H9 (cell line): ENCODE results near the gene TIMM8A. TPM values are rescaled to one million over a fixed set of nuclear protein-coding genes. Genes with fewer than 3 reads are reported as not detected.

Experiments used
- DNase-seq: peaks from one replicate; pipeline ENCODE4 v3.0.0-alpha.2; 2017
- H2AFZ ChIP-seq: one replicate; pipeline ENCODE4 v1.6.1; 2013; ENCODE audit warnings: mild to moderate bottlenecking, low read length, control low read depth, moderate library complexity
- H2AK5ac ChIP-seq: 2 replicates; pipeline ENCODE4 v1.6.1; 2013; ENCODE audit warnings: low read length, control low read depth, mixed read lengths; ENCODE audit not compliant: insufficient read length
- H2BK120ac ChIP-seq: one replicate; pipeline ENCODE4 v1.6.1; 2013; ENCODE audit warnings: low read depth, mild to moderate bottlenecking, low read length, control low read depth, inconsistent platforms; ENCODE audit not compliant: poor library complexity, severe bottlenecking
- H2BK12ac ChIP-seq: 2 replicates; pipeline ENCODE4 v1.6.1; 2013; ENCODE audit warnings: low read length, control low read depth, mixed read lengths, low read depth; ENCODE audit not compliant: insufficient read length
- H2BK15ac ChIP-seq: 2 replicates; pipeline ENCODE4 v1.6.1; 2013; ENCODE audit warnings: low read depth, low read length, control low read depth
- H2BK20ac ChIP-seq: one replicate; pipeline ENCODE4 v1.6.1; 2013; ENCODE audit warnings: low read depth, mild to moderate bottlenecking, low read length, control low read depth, inconsistent platforms; ENCODE audit not compliant: poor library complexity, severe bottlenecking
- H2BK5ac ChIP-seq: 2 replicates; pipeline ENCODE4 v1.6.1; 2013; ENCODE audit warnings: low read length, control low read depth, mixed read lengths; ENCODE audit not compliant: insufficient read length
- H3K14ac ChIP-seq: 2 replicates; pipeline ENCODE4 v1.6.1; 2013; ENCODE audit warnings: low read length, control low read depth; ENCODE audit not compliant: insufficient read depth
- H3K18ac ChIP-seq: 2 replicates; pipeline ENCODE4 v1.6.1; 2013; ENCODE audit warnings: low read depth, mild to moderate bottlenecking, mixed read lengths, low read length, control low read depth; ENCODE audit not compliant: insufficient read length
- H3K23ac ChIP-seq: 2 replicates; pipeline ENCODE4 v1.6.1; 2013; ENCODE audit warnings: low read length, control low read depth, mixed read lengths, low read depth; ENCODE audit not compliant: insufficient read length
- H3K23me2 ChIP-seq: 2 replicates; pipeline ENCODE4 v1.6.1; 2013; ENCODE audit warnings: low read depth, mild to moderate bottlenecking, mixed read lengths, low read length, control low read depth; ENCODE audit not compliant: insufficient read length, poor library complexity, severe bottlenecking
- H3K27ac ChIP-seq: 2 replicates; pipeline ENCODE4 v1.5.1; 2013; ENCODE audit warnings: low read length, control low read depth, mixed read lengths, low read depth; ENCODE audit not compliant: insufficient read length
- H3K27me3 ChIP-seq: 2 replicates; pipeline ENCODE4 v1.6.1; 2013; ENCODE audit warnings: low read length, control low read depth, inconsistent platforms; ENCODE audit not compliant: insufficient read depth
- H3K4ac ChIP-seq: 2 replicates; pipeline ENCODE4 v1.6.1; 2013; ENCODE audit warnings: low read depth, mild to moderate bottlenecking, control low read depth, inconsistent platforms, low read length, moderate library complexity
- H3K4me1 ChIP-seq: 2 replicates; pipeline ENCODE4 v1.6.1; 2013; ENCODE audit warnings: low read length, control low read depth, inconsistent platforms; ENCODE audit not compliant: insufficient read depth
- H3K4me2 ChIP-seq: 2 replicates; pipeline ENCODE4 v1.6.1; 2013; ENCODE audit warnings: low read length, control low read depth, mixed read lengths; ENCODE audit not compliant: insufficient read length, insufficient read depth
- H3K56ac ChIP-seq: 2 replicates; pipeline ENCODE4 v1.6.1; 2013; ENCODE audit warnings: low read depth, mild to moderate bottlenecking, mixed read lengths, low read length, control low read depth; ENCODE audit not compliant: insufficient read length
- H3K79me1 ChIP-seq: 2 replicates; pipeline ENCODE4 v1.6.1; 2013; ENCODE audit warnings: low read depth, mild to moderate bottlenecking, moderate library complexity, low read length, control low read depth, inconsistent platforms; ENCODE audit not compliant: insufficient read depth, poor library complexity, severe bottlenecking
- H3K79me2 ChIP-seq: 2 replicates; pipeline ENCODE4 v1.6.1; 2013; ENCODE audit warnings: low read length, control low read depth, inconsistent platforms; ENCODE audit not compliant: insufficient read depth
- H3K9ac ChIP-seq: 2 replicates; pipeline ENCODE4 v1.6.1; 2013; ENCODE audit warnings: low read length, control low read depth, mixed read lengths; ENCODE audit not compliant: insufficient read length; ENCODE audit errors: extremely low read depth
- H3K9me3 ChIP-seq: one replicate; pipeline ENCODE4 v1.6.1; 2013; ENCODE audit warnings: low read depth, low read length, inconsistent platforms; ENCODE audit not compliant: control insufficient read depth
- H3T11ph ChIP-seq: one replicate; pipeline ENCODE4 v1.6.1; 2013; ENCODE audit warnings: mild to moderate bottlenecking, low read length, control low read depth, inconsistent platforms
- H4K20me1 ChIP-seq: one replicate; pipeline ENCODE4 v1.6.1; 2013; ENCODE audit not compliant: control insufficient read depth, insufficient read length, insufficient read depth
- H4K5ac ChIP-seq: 2 replicates; pipeline ENCODE4 v1.6.1; 2013; ENCODE audit warnings: low read depth, mild to moderate bottlenecking, mixed read lengths, low read length, control low read depth; ENCODE audit not compliant: insufficient read length
- H4K8ac ChIP-seq: replicated peaks from 2 replicates; pipeline ENCODE4 v1.6.1; 2013; ENCODE audit warnings: low read length, control low read depth, mixed read lengths, low read depth; ENCODE audit not compliant: insufficient read length
- H4K91ac ChIP-seq: 2 replicates; pipeline ENCODE4 v1.6.1; 2013; ENCODE audit warnings: low read depth, mild to moderate bottlenecking, moderate library complexity, mixed read lengths, low read length, control low read depth; ENCODE audit not compliant: insufficient read length
- H3K27ac Mint-ChIP-seq, 3 experiments: 2 replicates in 2 of 3; 3 replicates in 1 of 3; pipeline ENCODE4 v1.8.0; 2020 to 2021; ENCODE audit warnings: mixed read lengths in 3 of 3, mild to moderate bottlenecking in 1 of 3, moderate library complexity in 1 of 3
- H3K27me3 Mint-ChIP-seq: 2 replicates; pipeline ENCODE4 v1.8.0; 2021; ENCODE audit warnings: low read depth, mild to moderate bottlenecking, moderate library complexity, mixed read lengths
- H3K36me3 Mint-ChIP-seq, 3 experiments: 2 replicates in 2 of 3; 3 replicates in 1 of 3; pipeline ENCODE4 v1.8.0; 2020 to 2021; ENCODE audit warnings: low read depth in 3 of 3, mixed read lengths in 3 of 3; ENCODE audit not compliant: insufficient read depth in 1 of 3
- H3K4me1 Mint-ChIP-seq, 2 experiments: 2 replicates each; pipeline ENCODE4 v1.8.0; 2020; ENCODE audit warnings: mixed read lengths in 2 of 2
- H3K4me3 Mint-ChIP-seq, 2 experiments: 2 replicates in 1 of 2; 3 replicates in 1 of 2; pipeline ENCODE4 v1.8.0; 2020 to 2021; ENCODE audit warnings: mild to moderate bottlenecking in 2 of 2, mixed read lengths in 2 of 2, moderate library complexity in 1 of 2
- H3K9me3 Mint-ChIP-seq, 2 experiments: 2 replicates in 1 of 2; 3 replicates in 1 of 2; pipeline ENCODE4 v1.8.0; 2020; ENCODE audit warnings: mild to moderate bottlenecking in 2 of 2, mixed read lengths in 2 of 2, moderate library complexity in 1 of 2
- WGBS: extraction: QIAGEN DNeasy Blood & Tissue Kit; methylation state at CpG from one replicate; pipeline ENCODE4 v1.1.7; 2013; ENCODE audit warnings: missing lambda C conversion rate, low lambda C conversion rate, mixed read lengths; ENCODE audit not compliant: insufficient read length; ENCODE audit errors: extremely low coverage; 5-methylcytosine and 5-hydroxymethylcytosine counted together
- total RNA-seq: library from RNA; stranded (reverse); gene quantifications from 2 replicates; pipeline ENCODE4 v1.2.1, GENCODE V29; 2021
- TF ChIP-seq, protein P1 (sequence below): fragments of 200-600 bp; sonication (generic); conservative IDR thresholded peaks from 3 replicates; pipeline ENCODE4 v1.8.0; 2021; ENCODE audit warnings: antibody characterized with exemption, mild to moderate bottlenecking

Gene TIMM8A
- total RNA-seq, 1 experiment from 2014 or later = 40.2 TPM

DNA sequence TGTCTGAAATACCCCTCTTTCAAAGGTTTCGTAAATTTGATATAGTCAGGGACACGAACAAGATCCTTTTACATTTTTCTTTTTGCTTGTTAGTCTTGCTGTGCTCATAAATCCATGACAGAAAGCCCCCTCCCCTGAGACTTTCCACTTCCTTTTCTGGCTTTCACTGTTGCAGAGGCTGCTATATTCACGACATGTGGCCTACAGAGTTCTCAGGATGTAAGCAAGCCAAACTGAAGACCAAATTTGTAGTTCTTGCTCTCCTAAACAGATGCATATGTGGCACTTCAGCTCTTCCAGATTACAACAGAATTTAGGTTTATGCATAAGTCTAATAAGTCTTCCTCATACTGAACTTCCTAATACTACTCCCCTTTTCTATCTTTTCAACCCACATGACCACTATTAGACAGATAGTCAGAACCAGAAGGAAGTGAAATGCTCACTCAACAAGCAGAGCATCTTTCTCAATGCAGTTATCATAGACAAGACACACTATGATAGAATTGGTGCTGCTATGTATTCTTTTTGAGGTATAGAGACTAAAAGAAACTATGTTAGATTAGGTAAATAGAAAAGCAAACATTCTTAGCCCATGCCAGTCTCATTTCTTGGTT lies 22.5 kb upstream of the TIMM8A start:
- Mint-ChIP-seq H3K4me3 (no peak overlapping the region), H3K27me3 (peaks cover 9% of the 10 kb centered on the region), H3K36me3 (0 out of 7 replicates have a peak, but pooled peaks cover 0 to 1% (median 0%) of the 10 kb centered on the region in 3 experiments), H3K4me1 (no peaks in the 10 kb centered on the region), H3K27ac (no peak overlapping the region), H3K9me3 (peaks cover 46 to 61% of the 10 kb centered on the region in 2 experiments)
- Histone ChIP-seq H2BK15ac (no peak overlapping the region), H3K9ac (no peak overlapping the region), H3K4me2 (no peak overlapping the region), H3K14ac (no peak overlapping the region), H3K18ac (no peak overlapping the region), H3K79me2 (no peaks in the 10 kb centered on the region), H3K27ac (no peak overlapping the region), H3K79me1 (no peaks in the 10 kb centered on the region), H3K56ac (no peak overlapping the region), H3T11ph (no peak overlapping the region), H2BK120ac (no peak overlapping the region), H2BK20ac (no peak overlapping the region), H2AFZ (no peak overlapping the region), H4K20me1 (no peaks in the 10 kb centered on the region), H3K4me1 (no peaks in the 10 kb centered on the region), H2AK5ac (no peak overlapping the region), H2BK12ac (no peak overlapping the region), H4K8ac (no peak overlapping the region), H3K27me3 (no peaks in the 10 kb centered on the region), H3K9me3 (peaks cover 50% of the 10 kb centered on the region), H4K5ac (no peak overlapping the region), H3K23ac (no peak overlapping the region), H4K91ac (no peak overlapping the region), H3K23me2 (no peaks in the 10 kb centered on the region), H3K4ac (no peak overlapping the region), H2BK5ac (no peak overlapping the region)
- WGBS = no CpG with 5 or more reads among the region's 3 CpGs
- DNase-seq = no peak
- TF ChIP-seq, protein P1, sequence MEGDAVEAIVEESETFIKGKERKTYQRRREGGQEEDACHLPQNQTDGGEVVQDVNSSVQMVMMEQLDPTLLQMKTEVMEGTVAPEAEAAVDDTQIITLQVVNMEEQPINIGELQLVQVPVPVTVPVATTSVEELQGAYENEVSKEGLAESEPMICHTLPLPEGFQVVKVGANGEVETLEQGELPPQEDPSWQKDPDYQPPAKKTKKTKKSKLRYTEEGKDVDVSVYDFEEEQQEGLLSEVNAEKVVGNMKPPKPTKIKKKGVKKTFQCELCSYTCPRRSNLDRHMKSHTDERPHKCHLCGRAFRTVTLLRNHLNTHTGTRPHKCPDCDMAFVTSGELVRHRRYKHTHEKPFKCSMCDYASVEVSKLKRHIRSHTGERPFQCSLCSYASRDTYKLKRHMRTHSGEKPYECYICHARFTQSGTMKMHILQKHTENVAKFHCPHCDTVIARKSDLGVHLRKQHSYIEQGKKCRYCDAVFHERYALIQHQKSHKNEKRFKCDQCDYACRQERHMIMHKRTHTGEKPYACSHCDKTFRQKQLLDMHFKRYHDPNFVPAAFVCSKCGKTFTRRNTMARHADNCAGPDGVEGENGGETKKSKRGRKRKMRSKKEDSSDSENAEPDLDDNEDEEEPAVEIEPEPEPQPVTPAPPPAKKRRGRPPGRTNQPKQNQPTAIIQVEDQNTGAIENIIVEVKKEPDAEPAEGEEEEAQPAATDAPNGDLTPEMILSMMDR = no peak
